ENCODE measurements around the gene RBM3. TPM values are rescaled to one million over a fixed set of nuclear protein-coding genes. Genes with fewer than 3 reads are reported as not detected.

Gene RBM3
- polyA plus RNA-seq, 10 donors: 227 to 395 (median 356) TPM

DNA sequence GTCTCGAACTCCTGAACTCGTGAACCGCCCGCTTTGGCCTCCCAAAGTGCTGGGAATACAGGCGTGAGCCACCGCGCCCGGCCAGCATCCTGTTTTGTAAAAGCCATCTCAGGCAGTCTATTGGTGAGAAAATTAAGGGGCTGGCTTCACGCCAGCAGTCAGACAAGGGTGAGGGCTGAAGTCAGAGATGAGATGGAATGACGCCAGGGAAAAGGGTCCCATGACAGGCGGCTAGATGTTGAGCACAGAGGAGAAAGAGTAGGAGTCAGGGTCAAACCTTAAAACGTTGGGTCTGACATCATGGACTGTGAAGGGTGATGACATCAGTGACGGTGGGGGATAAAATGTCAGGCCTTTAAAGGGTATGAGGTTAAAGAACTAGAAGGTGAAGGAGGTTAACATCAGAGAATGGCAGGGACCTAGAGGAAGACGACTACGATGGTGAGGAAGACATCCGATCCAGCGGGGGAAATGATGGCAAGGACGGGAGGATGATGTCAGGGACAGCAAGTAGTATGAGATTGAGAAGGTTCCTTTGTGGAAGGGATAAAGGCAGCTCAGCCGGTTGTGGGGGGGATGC lies 504 bp upstream of the RBM3 start:
- DNase-seq: no peak

DNA sequence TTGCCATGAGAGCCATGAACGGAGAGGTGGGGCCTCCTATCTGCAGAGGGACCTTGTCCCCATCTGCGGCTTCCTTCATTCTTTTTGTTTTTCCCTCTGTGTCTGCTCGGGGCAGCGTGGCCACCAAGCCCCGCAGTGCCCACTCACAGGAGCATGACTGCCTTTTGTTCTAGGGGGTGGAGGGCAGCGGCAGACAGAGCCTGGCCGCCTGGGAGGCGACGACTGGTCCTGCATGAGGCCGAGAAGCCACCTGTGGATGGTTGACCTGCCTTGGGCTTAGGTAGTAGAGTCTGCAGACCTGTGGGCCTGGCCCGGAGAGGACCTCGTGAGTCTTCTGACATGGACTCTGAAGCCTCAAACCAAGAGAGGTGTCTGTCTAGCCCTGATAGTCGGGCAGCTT lies 1.4 kb downstream of the RBM3 start:
- DNase-seq: no peak

DNA sequence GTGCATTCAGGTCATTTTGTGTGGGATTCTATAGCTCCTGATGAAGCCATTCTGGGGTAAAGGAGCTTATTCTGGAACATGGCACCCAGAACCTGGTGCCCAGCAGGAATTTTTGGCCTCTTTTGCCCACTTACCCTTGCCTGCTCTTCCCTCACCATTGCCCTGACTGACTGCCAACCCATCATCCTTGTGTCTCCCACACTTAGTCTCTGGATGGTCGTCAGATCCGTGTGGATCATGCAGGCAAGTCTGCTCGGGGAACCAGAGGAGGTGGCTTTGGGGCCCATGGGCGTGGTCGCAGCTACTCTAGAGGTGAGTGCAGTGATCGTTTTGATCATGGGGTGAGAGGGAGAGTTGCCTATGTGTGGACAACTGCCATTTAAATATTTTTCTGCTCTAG lies 1.8 kb downstream of the RBM3 start:
- DNase-seq: no peak

DNA sequence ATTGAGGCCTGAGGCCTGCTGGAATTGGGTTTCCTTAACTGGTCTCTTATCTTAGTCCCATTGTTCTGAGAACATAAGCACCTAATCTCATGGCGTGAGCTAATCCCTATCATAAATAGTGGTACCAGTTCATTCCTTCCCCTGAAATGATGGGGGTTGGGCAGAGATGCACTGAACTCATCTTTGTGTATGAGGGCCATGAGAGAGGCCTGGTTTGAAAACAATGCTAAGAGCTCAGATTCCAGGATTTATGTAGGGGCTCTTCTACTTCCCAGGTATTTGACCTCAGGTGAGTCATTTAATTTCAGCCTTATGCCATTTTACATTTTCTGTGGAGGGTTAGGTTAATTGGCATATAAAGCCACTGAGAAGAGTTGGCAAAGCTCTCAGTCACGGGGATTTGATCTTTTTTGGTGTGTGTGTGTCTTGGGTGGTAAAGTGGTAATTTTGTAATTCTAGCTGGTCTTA lies 4.4 kb downstream of the RBM3 start:
- no peak for DNase-seq

DNA sequence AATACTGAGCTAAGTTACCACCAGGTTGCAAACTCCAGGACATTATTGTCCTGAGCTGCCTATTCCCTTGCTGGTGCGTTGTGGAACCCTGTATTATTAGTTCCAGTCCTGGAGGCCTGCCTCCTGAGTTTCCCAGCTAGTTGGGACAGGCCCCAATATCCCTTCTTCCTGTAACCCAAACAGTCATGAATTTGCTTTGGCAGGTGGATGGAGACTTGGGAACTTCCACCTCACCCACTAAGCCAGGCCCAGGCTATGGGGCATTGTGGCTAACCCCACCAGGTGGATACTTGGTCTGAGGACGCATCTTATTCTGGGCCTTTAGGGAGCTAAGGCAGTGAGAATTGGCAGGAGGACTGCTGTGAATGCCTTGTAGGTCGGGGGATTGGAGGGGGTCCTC lies 5.0 kb downstream of the RBM3 start:
- no peak for DNase-seq

DNA sequence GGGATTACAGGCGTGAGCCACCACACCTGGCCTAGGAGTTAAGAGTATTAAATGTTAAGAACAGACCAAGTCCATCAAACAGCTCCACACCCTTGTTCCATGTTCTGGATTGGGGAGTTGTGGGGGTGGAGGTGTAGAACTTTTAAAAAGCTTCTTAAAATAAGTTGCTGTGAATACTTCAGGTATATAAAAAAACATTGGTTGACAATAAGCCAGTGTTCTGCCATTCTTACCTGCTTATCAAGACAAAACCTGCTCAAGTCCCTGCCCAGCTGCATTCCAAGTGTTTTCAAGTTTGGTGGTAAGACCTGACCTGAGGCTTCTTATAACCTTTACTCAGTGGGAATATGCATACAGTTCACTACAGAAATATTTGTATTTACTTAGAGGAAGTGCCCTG lies 6.4 kb downstream of the RBM3 start:
- DNase-seq: no peak

DNA sequence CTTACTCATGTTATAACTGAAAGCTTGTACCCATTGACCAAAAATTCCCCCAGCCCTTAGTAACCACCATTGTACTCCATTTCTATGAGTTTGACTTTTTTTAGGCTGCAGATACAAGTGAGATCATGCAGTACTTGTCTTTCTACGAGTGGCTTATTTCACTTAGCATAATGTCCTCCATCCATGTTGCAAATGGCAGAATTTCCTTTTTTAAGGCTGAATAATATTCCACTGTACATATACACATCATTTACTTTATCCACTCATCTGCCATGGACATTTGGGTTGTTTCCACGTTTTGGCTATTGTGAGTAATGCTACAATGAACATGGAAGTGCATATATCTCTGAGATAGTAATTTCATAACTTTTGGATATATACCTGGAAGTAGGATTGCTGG lies 10.4 kb downstream of the RBM3 start:
- DNase-seq: no peak

DNA sequence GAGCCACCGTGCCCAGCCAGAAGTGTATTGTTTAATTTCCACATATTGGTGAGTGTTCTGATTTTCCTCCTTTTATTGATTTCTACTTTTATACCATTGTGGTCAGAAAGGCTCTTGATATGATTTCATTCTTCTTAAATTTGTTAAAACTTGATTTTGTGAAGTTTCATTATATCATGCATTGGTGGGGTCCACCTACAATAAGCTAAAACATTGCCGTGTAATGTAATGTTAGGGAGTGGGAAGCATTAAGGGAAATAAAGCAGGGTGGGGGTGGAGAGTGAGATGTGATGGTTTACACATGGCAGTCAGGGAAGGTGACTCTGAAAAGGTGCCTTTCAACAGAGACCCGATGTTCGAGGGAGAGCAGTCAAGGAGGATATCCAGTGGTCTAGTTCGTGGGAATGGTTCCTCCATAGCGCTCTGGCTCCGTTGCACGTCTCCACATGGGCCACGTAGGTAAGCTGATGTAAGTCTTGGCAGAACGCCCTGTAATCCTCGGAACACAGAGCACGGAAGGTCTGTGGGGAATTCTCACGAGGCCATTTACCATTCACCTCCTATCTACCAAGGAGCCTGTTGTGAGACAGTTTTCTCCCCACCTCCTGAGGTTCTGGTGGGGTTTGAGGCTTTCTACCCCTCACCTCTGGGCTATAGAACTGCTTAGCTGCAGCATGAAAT lies 15.3 kb downstream of the RBM3 start:
- DNase-seq: no peak

DNA sequence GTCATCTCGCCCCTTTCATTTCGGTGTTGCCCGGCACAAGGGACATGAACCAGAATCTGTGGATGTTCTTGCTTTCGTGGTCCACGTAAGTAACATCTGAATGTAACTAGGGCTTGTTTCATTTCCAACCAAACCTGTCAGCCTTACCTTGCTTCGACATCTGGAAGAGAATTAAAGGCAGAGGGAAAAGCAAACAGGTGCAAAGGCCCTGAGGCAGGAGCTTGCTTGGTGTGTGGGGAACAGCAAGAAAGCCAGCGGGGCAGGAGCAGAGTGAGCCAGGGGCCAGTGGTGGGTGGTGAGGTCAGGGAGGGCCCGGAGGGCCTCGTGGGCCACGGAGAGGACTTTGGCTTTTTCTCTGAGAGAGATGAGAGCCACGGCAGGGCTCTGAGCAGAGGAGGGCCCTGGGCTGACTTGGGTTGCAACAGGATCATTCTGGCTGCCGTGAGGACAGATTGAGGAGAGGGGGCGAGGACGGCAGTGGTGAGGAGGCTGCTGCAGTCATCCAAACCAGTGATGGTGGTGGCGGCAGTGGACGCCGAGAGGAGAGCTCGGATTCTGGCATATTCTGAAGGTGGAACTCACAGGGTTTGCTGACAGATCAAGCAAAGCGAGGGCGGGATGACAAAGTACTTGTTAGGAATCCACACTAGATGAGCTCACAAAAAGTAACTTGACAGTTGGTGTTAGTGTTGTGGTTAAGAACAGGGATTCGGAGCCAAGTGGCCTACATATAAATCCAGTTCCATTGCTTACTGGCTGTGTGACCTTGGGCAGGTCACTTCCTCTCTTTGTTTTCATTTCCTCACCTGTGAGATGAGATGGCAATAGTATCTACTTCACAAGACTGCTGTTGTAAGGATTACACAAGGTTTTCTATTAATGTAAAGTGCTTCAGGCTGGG lies 16.2 kb downstream of the RBM3 start:
- no peak for DNase-seq

DNA sequence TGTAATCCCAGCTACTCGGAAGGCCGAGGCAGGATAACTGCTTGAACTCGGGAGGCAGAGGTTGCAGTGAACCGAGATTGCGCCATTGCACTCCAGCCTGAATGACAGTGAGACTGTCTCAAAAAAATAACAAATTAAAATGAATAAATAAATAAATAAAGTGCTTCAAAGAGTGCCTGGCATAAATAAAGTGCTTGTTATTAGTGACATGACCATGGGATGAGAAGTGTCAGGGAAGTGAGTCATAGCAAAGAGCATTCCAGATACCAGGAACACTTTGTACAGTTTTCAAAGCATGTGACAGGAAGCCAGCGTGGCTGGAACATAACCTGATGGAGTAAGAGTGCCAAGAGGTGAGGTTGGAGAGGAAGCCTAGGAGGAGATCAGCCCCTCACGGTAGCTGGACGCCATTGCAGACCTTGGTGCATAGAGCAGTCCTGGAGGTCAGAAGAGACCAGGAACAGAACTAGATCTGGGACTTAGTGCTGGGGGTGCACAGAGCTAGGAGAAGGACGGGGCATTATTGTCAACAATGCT lies 17.0 kb downstream of the RBM3 start:
- DNase-seq: peak in 1 of 3 donors; percentile 36

DNA sequence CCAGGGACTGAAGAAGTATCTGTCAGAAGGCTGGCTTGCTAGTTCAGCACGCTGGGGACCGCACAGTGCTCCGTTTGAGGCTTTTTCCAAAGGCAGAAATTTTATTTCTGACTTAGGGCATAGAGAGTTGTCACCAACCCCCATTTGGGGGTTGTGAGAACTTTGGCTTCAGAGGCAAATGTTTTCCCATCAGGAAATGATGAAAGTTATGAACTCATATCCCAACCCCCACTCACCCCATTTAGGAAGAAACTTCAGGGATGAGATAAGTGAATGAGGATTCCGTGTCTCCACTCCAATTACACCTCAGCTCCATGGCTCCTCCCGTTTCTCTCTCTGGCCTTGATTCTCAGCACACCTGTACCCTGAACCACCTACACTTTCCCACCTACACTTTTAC lies 18.7 kb downstream of the RBM3 start:
- peak in 1 of 3 donors; percentile 14 for DNase-seq

DNA sequence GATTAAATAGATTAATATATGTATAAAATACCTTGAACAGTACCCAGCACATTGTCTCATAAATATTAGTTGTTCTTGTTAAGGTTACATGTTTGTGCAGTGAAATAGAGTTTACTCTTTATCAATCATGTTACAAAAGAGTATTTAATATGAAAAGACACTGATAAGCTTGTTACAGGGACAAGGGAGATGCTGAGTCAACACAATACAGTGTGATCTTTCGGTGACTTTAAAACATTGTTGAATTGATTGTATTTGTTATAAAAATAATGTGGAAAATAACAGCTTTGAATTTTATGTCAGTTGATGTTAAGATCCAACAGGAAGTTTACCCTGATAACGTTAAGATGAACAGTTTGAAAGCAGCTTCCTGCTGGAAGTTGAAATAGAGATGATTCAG lies 21.6 kb downstream of the RBM3 start:
- DNase-seq: no peak

DNA sequence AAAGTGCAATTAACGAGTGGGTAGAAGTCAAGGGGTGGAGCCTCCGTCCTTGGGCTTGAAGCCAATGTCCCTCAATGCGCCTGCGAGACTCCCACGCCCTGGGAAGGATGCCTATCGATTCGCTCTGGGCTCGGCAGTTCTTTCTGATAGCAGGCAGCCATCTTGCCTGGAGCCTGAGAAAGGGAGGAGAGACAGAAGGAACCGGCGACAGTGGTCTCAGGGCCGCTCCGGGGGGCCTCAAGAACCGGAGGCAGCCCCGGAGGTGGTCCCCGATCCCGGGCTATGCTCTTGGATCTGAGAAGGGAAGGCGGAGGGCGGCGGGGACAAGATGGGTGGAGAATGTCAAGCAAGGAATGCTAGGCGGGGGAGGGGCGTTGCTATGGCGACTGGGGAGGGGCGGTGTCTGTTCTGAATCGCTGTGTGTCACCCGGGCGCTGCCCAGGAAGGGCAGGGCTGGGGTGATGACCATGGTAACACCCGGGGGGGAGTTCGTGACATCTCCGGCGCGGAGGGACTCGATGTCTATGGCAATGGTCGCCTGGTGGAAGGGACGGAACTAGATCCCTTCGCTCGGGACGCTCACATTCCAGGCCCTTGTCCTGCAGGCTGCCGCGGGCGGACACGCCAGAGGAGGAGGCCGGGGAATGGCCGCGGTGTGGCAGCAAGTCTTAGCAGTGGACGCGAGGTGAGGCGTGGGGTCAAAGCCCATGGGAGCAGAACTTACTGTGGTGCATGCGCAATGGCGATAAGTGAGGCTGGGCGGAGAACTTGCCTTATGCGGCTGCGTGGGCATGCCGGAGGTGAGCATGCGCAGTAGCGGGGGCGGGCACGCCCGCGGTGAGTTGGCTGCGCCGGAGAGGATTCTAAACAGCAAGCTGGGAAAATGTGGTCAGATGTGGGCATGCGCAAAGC lies 23.3 kb downstream of the RBM3 start, which contains the start of gene WDR13:
Gene WDR13, plus strand, starts transcription at position 140 of the 912 bp plus-strand sequence. Its CDS starts 505 bp downstream, at position 645.
- peak; percentile 90 to 97 (median 94) for DNase-seq

DNA sequence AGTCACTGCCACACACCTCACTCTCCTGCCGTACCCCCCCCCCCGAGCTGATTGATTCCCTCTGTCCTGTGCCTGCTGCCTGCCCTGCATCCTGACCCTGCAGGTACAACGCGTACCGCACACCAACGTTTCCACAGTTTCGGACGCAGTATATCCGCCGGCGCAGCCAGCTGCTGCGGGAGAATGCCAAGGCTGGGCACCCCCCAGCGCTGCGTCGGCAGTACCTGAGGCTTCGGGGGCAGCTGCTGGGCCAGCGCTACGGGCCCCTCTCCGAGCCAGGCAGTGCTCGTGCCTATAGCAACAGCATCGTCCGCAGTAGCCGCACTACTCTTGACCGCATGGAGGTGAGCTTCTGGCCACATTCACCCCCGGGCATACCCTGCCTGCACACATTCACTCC lies 24.3 kb downstream of the RBM3 start:
- DNase-seq: no peak

DNA sequence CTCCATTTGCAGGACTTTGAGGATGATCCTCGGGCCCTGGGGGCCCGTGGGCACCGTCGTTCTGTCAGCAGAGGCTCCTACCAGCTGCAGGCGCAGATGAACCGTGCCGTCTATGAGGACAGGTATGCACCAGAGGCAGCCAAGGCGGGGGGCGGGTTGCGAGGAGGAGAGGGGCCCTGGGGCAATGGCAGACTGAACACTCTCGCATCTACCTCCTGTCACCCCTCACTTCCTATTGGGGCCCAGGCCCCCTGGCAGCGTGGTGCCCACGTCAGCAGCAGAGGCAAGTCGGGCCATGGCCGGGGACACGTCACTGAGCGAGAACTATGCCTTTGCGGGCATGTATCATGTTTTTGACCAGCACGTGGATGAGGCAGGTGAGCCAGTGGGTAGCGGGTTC lies 25.1 kb downstream of the RBM3 start:
- DNase-seq: no peak

DNA sequence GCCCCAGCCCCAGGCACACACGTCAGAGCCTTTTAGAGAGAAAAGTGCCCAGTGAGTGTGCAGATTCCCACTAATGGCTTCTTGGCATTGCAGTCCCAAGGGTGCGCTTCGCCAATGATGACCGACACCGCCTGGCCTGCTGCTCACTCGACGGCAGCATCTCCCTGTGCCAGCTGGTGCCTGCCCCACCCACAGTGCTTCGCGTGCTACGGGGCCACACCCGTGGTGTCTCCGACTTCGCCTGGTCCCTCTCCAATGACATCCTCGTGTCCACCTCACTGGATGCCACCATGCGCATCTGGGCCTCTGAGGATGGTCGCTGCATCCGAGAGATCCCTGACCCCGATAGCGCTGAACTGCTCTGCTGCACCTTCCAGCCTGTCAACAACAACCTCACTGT lies 25.9 kb downstream of the RBM3 start:
- no peak for DNase-seq

DNA sequence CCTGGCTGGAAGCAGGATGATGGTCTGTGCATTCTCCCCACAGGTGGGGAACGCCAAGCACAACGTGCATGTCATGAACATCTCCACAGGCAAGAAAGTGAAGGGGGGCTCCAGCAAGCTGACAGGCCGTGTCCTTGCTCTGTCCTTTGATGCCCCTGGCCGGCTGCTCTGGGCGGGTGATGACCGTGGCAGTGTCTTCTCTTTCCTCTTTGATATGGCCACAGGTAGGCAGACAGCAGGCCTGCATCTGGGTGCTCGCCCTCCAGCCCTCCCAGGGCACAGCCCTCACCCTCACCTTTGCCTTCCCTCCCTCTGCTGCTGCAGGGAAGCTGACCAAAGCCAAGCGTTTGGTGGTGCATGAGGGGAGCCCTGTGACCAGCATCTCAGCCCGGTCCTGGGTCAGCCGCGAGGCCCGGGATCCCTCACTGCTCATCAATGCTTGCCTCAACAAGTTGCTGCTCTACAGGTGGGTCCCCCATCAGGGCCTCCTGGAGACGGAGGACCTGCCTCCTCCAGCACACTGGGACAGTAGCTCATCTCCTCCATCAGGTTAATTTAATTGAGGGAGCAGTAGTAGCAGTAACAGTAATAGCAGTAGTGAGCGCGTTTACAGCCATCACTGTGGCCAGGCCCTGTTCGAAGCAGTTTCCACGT lies 27.6 kb downstream of the RBM3 start:
- DNase-seq: no peak

DNA sequence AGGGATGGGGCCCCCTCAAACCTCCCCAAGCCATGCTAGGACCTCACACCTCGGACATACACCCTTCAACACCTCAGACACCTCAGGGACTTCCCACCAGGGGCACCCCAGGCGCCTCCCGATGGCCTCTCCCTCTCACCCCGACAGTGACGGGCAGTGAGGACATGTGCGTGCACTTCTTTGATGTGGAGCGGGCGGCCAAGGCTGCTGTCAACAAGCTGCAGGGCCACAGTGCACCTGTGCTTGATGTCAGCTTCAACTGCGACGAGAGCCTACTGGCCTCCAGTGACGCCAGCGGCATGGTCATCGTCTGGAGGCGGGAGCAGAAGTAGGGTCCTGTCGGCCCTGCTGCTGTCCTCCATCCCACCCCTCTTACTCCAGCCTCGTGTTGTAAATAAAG lies 30.4 kb downstream of the RBM3 start:
- no peak for DNase-seq

DNA sequence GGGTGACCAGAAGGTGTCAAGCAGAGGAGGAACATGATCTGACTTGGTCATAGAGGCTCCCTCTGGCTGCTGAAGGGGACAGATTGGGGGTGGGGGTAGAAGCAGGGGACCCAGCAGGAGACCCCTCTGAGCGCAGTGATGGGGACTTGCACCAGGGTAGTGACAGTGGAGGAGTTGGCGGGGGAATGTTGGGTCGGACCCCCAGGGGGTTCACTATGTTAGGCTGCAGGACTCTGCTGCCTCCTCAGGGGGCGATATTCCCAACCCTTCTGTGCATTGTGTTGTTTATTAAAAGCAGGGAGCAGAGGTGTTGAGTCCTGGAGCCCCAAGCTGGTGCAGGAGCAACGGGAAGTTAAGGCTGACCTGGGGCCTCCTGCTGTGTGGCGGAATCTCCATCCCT lies 31.8 kb downstream of the RBM3 start:
- DNase-seq: no peak

DNA sequence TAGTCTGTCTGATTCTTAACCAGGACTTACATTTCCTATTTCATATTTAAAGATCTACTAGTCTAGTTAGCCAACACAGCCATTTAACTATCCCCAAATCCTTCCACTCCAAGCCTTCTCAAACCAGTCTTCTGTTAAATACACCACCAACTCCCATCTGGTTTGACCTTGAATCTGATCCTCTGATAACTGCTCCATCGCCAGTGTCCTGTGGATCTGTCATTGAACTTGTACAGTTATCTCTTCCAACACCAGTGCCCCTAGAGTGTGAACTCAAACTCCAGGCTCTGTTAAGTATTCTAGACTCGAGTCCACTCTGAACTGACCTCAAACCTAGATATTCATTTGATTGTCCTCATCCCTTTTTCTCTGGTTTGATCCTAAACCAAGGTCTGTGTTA lies 37.4 kb downstream of the RBM3 start:
- no peak for DNase-seq

Data from muscle of back (tissue), 11 donors.